LNCaP clone FGC (cell line): ENCODE data around the gene CENPB.

Experiments used
- DNase-seq: peaks from one replicate; pipeline ENCODE4 v3.0.0-alpha.2; 2011; ENCODE audit warnings: low read depth
- H3K4me3 ChIP-seq: 2 replicates; pipeline ENCODE4 v1.5.1; 2011; ENCODE audit warnings: mild to moderate bottlenecking, low read depth, low read length, control low read depth
- CTCF ChIP-seq: IDR thresholded peaks from 2 replicates; pipeline ENCODE4 v1.5.1; 2012; ENCODE audit warnings: mild to moderate bottlenecking; ENCODE audit not compliant: control insufficient read depth, insufficient read depth; ENCODE audit errors: extremely low read depth

CENPB gene

GRCh38 chr20:3757268-3757667 lies 29.3 kb downstream of the CENPB start:
- no peak for DNase-seq
- H3K4me3 ChIP-seq = no peak overlapping the region
- TF ChIP-seq CTCF = no peak

- no peak overlapping the region for H3K4me3 ChIP-seq
- no peak for TF ChIP-seq CTCF
- DNase-seq = no peak
Observed at GRCh38 chr20:3755814-3756480, 30.6 kb downstream of the CENPB start.

- no peak for TF ChIP-seq CTCF
- H3K4me3 ChIP-seq = no peak overlapping the region
- DNase-seq = no peak
Observed at GRCh38 chr20:3755269-3755668, 31.3 kb downstream of the CENPB start.

- no peak for DNase-seq
- no peak for TF ChIP-seq CTCF
Observed at GRCh38 chr20:3754276-3754630, 32.3 kb downstream of the CENPB start.

GRCh38 chr20:3753501-3754275 lies 32.9 kb downstream of the CENPB start:
- H3K4me3 ChIP-seq = no peak overlapping the region
- no peak for TF ChIP-seq CTCF
- DNase-seq = no peak

More at GRCh38 chr20:3754276-3754630, 32.3 kb downstream of the CENPB start:
- no peak overlapping the region for H3K4me3 ChIP-seq

- peak; percentile 75 for TF ChIP-seq CTCF
- DNase-seq = no peak
- H3K4me3 ChIP-seq = no peak overlapping the region
Observed at GRCh38 chr20:3753098-3753497, 33.4 kb downstream of the CENPB start.

GRCh38 chr20:3752386-3752759 lies 34.2 kb downstream of the CENPB start:
- no peak for TF ChIP-seq CTCF
- DNase-seq = no peak
- H3K4me3 ChIP-seq = no peak overlapping the region
